ENCODE data around the gene MCM3AP. TPM values are rescaled to one million over a fixed set of nuclear protein-coding genes. Genes with fewer than 3 reads are reported as not detected.

The MCM3AP gene
- total RNA-seq, 4 donors from 2014 or later = 55.3 to 170 (median 95.2) TPM

GRCh38 chr21:46285761-46286647, 593 bp upstream of the MCM3AP start, which contains the start of gene YBEY:
Gene YBEY, plus strand, starts transcription at chr21:46286342. Its CDS starts 572 bp downstream, at chr21:46286914.
- no peak for TF ChIP-seq CTCF (IDR thresholded peaks at IDR 0.05; ENCODE audit: low read depth)

- TF ChIP-seq CTCF (IDR thresholded peaks at IDR 0.05; ENCODE audit: low read depth) = no peak
These were observed 678 bp downstream of the MCM3AP start for GRCh38 chr21:46284733-46285132.

GRCh38 chr21:46284077-46284644, 1.2 kb downstream of the MCM3AP start:
- TF ChIP-seq CTCF (IDR thresholded peaks at IDR 0.05; ENCODE audit: low read depth) = no peak

- TF ChIP-seq CTCF (IDR thresholded peaks at IDR 0.05; ENCODE audit: low read depth) = no peak
These were observed 10.5 kb downstream of the MCM3AP start for GRCh38 chr21:46274797-46275390.

- no peak for TF ChIP-seq CTCF (IDR thresholded peaks at IDR 0.05; ENCODE audit: low read depth)
These were observed 12.1 kb downstream of the MCM3AP start for GRCh38 chr21:46273341-46273740.

- TF ChIP-seq CTCF (IDR thresholded peaks at IDR 0.05; ENCODE audit: low read depth) = no peak
These were observed 15.9 kb downstream of the MCM3AP start for GRCh38 chr21:46269466-46269865.

- TF ChIP-seq CTCF (IDR thresholded peaks at IDR 0.05; ENCODE audit: low read depth) = no peak
These were observed 17.0 kb downstream of the MCM3AP start for GRCh38 chr21:46268371-46268770.
